ENCODE results near the gene FHAD1. TPM values are rescaled to one million over a fixed set of nuclear protein-coding genes. Genes with fewer than 3 reads are reported as not detected.

FHAD1 gene
- total RNA-seq, 2 experiments from 2014 or later: not detected

- no peaks in the 10 kb centered on the region for H3K9me3 Mint-ChIP-seq
- DNase-seq: no peak
- H3K4me1 Mint-ChIP-seq: no peaks in the 10 kb centered on the region
- CTCF ChIA-PET: no interaction called here
- H3K27me3 Mint-ChIP-seq: peaks cover 13% of the 10 kb centered on the region
- no peak overlapping the region for H3K27ac Mint-ChIP-seq
- POLR2A ChIA-PET: no interaction called here
- no peak overlapping the region for H3K4me3 Mint-ChIP-seq
- no peaks in the 10 kb centered on the region for H3K36me3 Mint-ChIP-seq (ENCODE audit: low read depth)
These were observed 35.6 kb upstream of the FHAD1 start for GRCh38 chr1:15211424-15211823.

- no peak for DNase-seq
- no peaks in the 10 kb centered on the region for H3K4me1 Mint-ChIP-seq
These were observed 34.6 kb upstream of the FHAD1 start for GRCh38 chr1:15212216-15212953.

GRCh38 chr1:15212954-15213291, 34.1 kb upstream of the FHAD1 start:
- POLR2A ChIA-PET: no interaction called here
- CTCF ChIA-PET: no interaction called here
- no peaks in the 10 kb centered on the region for H3K36me3 Mint-ChIP-seq (ENCODE audit: low read depth)
- peaks cover 2% of the 10 kb centered on the region for H3K4me1 Mint-ChIP-seq
- H3K27me3 Mint-ChIP-seq: peaks cover 26% of the 10 kb centered on the region
- H3K27ac Mint-ChIP-seq: no peak overlapping the region
- H3K9me3 Mint-ChIP-seq: no peaks in the 10 kb centered on the region
- DNase-seq: no peak
- H3K4me3 Mint-ChIP-seq: no peak overlapping the region

More at GRCh38 chr1:15212216-15212953, 34.6 kb upstream of the FHAD1 start:
- Mint-ChIP-seq H3K36me3 (ENCODE audit: low read depth) (no peaks in the 10 kb centered on the region), H3K9me3 (no peaks in the 10 kb centered on the region), H3K27ac (no peak overlapping the region), H3K4me3 (no peak overlapping the region), H3K27me3 (peaks cover 20% of the 10 kb centered on the region)
- POLR2A ChIA-PET: no interaction called here
- CTCF ChIA-PET: no interaction called here

- H3K4me1 Mint-ChIP-seq: peaks cover 6% of the 10 kb centered on the region
- no peaks in the 10 kb centered on the region for H3K9me3 Mint-ChIP-seq
- H3K36me3 Mint-ChIP-seq (ENCODE audit: low read depth): no peaks in the 10 kb centered on the region
- H3K27ac Mint-ChIP-seq: no peak overlapping the region
- no peak overlapping the region for H3K4me3 Mint-ChIP-seq
- ChIA-PET POLR2A (no interaction called here), CTCF (no interaction called here)
- peaks cover 26% of the 10 kb centered on the region for H3K27me3 Mint-ChIP-seq
- no peak for DNase-seq
These were observed 33.6 kb upstream of the FHAD1 start for GRCh38 chr1:15213341-15213821.

- Mint-ChIP-seq H3K9me3 (peaks cover 2% of the 10 kb centered on the region), H3K4me3 (no peak overlapping the region), H3K27me3 (peaks cover 29% of the 10 kb centered on the region), H3K27ac (no peak overlapping the region), H3K36me3 (ENCODE audit: low read depth) (no peaks in the 10 kb centered on the region), H3K4me1 (peaks cover 9% of the 10 kb centered on the region)
- CTCF ChIA-PET: no interaction called here
- no peak for DNase-seq
- POLR2A ChIA-PET: no interaction called here
These were observed 32.5 kb upstream of the FHAD1 start for GRCh38 chr1:15214527-15214926.

GRCh38 chr1:15215116-15215515, 31.9 kb upstream of the FHAD1 start:
- Mint-ChIP-seq H3K9me3 (peaks cover 2% of the 10 kb centered on the region), H3K27me3 (peaks cover 28% of the 10 kb centered on the region), H3K4me1 (peaks cover 9% of the 10 kb centered on the region), H3K27ac (no peak overlapping the region), H3K4me3 (no peak overlapping the region), H3K36me3 (ENCODE audit: low read depth) (no peaks in the 10 kb centered on the region)
- CTCF ChIA-PET: no interaction called here
- DNase-seq: no peak
- POLR2A ChIA-PET: no interaction called here

- peaks cover 2% of the 10 kb centered on the region for H3K9me3 Mint-ChIP-seq
- POLR2A ChIA-PET: no interaction called here
- CTCF ChIA-PET: no interaction called here
These were observed 29.4 kb upstream of the FHAD1 start for GRCh38 chr1:15217654-15218053.

GRCh38 chr1:15218287-15219279, 28.4 kb upstream of the FHAD1 start:
- H3K27me3 Mint-ChIP-seq: peaks cover 30% of the 10 kb centered on the region
- H3K9me3 Mint-ChIP-seq: peaks cover 2% of the 10 kb centered on the region
- peaks cover 9% of the 10 kb centered on the region for H3K4me1 Mint-ChIP-seq
- H3K27ac Mint-ChIP-seq: no peak overlapping the region
- POLR2A ChIA-PET: no interaction called here
- CTCF ChIA-PET: no interaction called here
- no peak for DNase-seq
- no peak overlapping the region for H3K4me3 Mint-ChIP-seq
- no peaks in the 10 kb centered on the region for H3K36me3 Mint-ChIP-seq (ENCODE audit: low read depth)

More at GRCh38 chr1:15217654-15218053, 29.4 kb upstream of the FHAD1 start:
- H3K36me3 Mint-ChIP-seq (ENCODE audit: low read depth): no peaks in the 10 kb centered on the region
- peaks cover 23% of the 10 kb centered on the region for H3K27me3 Mint-ChIP-seq
- DNase-seq: no peak
- H3K4me3 Mint-ChIP-seq: no peak overlapping the region
- peaks cover 9% of the 10 kb centered on the region for H3K4me1 Mint-ChIP-seq
- H3K27ac Mint-ChIP-seq: no peak overlapping the region

- Mint-ChIP-seq H3K9me3 (peaks cover 2% of the 10 kb centered on the region), H3K36me3 (ENCODE audit: low read depth) (no peaks in the 10 kb centered on the region), H3K27ac (no peak overlapping the region), H3K27me3 (peaks cover 35% of the 10 kb centered on the region), H3K4me3 (no peak overlapping the region), H3K4me1 (peaks cover 9% of the 10 kb centered on the region)
- ChIA-PET POLR2A (no interaction called here), CTCF (no interaction called here)
- DNase-seq: no peak
These were observed 27.6 kb upstream of the FHAD1 start for GRCh38 chr1:15219280-15220023.

GRCh38 chr1:15220024-15220392, 27.0 kb upstream of the FHAD1 start:
- CTCF ChIA-PET: interaction anchor here (0.6 to 0.7 kb wide), 3 partner anchors 97 to 147 kb away, joined by 3 to 4 read pairs (median 4); no protein-coding TSS in a partner anchor

GRCh38 chr1:15220825-15221431, 26.1 kb upstream of the FHAD1 start:
- ChIA-PET POLR2A (no interaction called here), CTCF (interaction anchor here (0.6 to 0.7 kb wide), 3 partner anchors 98 to 146 kb away, joined by 3 to 4 read pairs (median 4); no protein-coding TSS in a partner anchor)
- no peak for DNase-seq
- Mint-ChIP-seq H3K27me3 (peaks cover 36% of the 10 kb centered on the region), H3K36me3 (ENCODE audit: low read depth) (no peaks in the 10 kb centered on the region), H3K4me1 (peaks cover 11% of the 10 kb centered on the region), H3K27ac (no peak overlapping the region), H3K9me3 (peaks cover 2% of the 10 kb centered on the region), H3K4me3 (no peak overlapping the region)

More at GRCh38 chr1:15220024-15220392, 27.0 kb upstream of the FHAD1 start:
- Mint-ChIP-seq H3K36me3 (ENCODE audit: low read depth) (no peaks in the 10 kb centered on the region), H3K4me3 (no peak overlapping the region), H3K27me3 (peaks cover 36% of the 10 kb centered on the region), H3K4me1 (peaks cover 11% of the 10 kb centered on the region), H3K27ac (no peak overlapping the region), H3K9me3 (peaks cover 2% of the 10 kb centered on the region)
- DNase-seq: no peak
- POLR2A ChIA-PET: no interaction called here

- POLR2A ChIA-PET: no interaction called here
- H3K4me3 Mint-ChIP-seq: no peak overlapping the region
- H3K36me3 Mint-ChIP-seq (ENCODE audit: low read depth): no peaks in the 10 kb centered on the region
- CTCF ChIA-PET: no interaction called here
- peaks cover 2% of the 10 kb centered on the region for H3K9me3 Mint-ChIP-seq
- DNase-seq: no peak
- H3K4me1 Mint-ChIP-seq: peaks cover 10% of the 10 kb centered on the region
- H3K27ac Mint-ChIP-seq: no peak overlapping the region
- H3K27me3 Mint-ChIP-seq: peaks cover 33% of the 10 kb centered on the region
These were observed 24.2 kb upstream of the FHAD1 start for GRCh38 chr1:15222653-15223303.

All from activated CD4-positive, alpha-beta T cell treated with anti-CD3 and anti-CD28 coated beads, Interleukin-2, amount 10 ng/mL, durations not matched to agents 7 days and 5 days (primary cell).